Activated naive CD8-positive, alpha-beta T cell treated with anti-CD3 and anti-CD28 coated beads, Interleukin-2, amount 50 U/mL, for 24 hours (primary cell): ENCODE results near the gene FCRL1.
A peak's percentile ranks its signal among the peaks of the same experiment; 100 is the strongest.

Experiments
- ATAC-seq: fragments of 150-1000 bp; cut with Tn5 transposase; one replicate; pipeline ENCODE4 v1.10.0; 2021
- DNase-seq: peaks from one replicate; pipeline ENCODE4 v3.0.0; 2021
- H3K27ac Mint-ChIP-seq: one replicate; pipeline ENCODE4 v1.8.0; 2021; ENCODE audit warnings: mild to moderate bottlenecking, mixed read lengths
- H3K27me3 Mint-ChIP-seq: one replicate; pipeline ENCODE4 v1.8.0; 2021; ENCODE audit warnings: mixed read lengths
- H3K36me3 Mint-ChIP-seq: one replicate; pipeline ENCODE4 v1.8.0; 2021; ENCODE audit warnings: low read depth, mixed read lengths
- H3K4me1 Mint-ChIP-seq: one replicate; pipeline ENCODE4 v1.8.0; 2021; ENCODE audit warnings: mixed read lengths
- H3K4me3 Mint-ChIP-seq: one replicate; pipeline ENCODE4 v1.8.0; 2021; ENCODE audit warnings: mild to moderate bottlenecking, moderate library complexity, mixed read lengths
- H3K9me3 Mint-ChIP-seq: one replicate; pipeline ENCODE4 v1.8.0; 2021; ENCODE audit warnings: mixed read lengths

The FCRL1 gene

GRCh38 chr1:157774412-157774811 lies 45.5 kb downstream of the FCRL1 start:
- Mint-ChIP-seq H3K9me3 (no peaks in the 10 kb centered on the region), H3K27me3 (peaks cover 2% of the 10 kb centered on the region), H3K4me3 (no peak overlapping the region), H3K36me3 (no peaks in the 10 kb centered on the region), H3K27ac (no peak overlapping the region), H3K4me1 (peaks cover 29% of the 10 kb centered on the region)
- DNase-seq (no peak), ATAC-seq (no peak)

DNA sequence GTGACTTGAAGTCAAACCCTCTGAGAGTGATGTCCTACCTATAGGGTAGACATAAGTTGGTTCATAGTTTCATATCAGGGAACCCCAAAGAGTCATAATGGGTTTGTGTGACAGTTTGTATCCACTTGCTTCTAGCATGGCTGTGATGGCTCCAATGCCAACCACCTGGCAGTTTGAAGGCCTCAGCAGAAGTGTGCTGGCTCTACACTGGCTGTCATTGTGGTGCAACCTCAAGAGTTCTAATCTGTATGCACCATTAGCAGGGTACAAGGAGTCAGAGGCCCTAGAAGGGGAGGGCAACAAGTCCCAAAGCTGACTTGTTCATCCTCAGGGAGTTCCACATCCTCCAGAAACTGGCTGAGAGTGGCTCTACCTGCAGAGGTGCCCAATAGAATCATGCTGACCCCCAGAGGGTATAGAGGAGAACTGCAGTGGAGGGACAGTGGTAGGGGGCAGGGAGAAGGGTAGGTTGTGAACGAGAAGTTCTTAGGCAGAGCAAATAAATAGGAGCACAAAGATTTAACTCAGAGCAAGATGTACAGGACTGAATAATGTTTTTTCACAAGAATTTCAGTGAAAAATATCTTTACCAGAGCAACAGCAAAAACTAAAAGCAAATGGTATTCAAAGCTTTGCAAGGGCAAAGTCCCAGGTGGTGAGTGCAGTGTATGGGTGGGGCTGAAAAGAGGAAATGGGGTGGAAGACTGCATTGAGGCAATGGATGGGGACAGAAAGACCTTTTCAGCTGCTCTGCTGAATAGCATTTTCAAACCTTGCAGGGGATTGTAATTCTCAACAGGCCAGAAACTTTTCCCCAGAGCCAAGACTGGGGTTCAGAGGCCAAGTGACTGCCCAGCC lies 46.2 kb downstream of the FCRL1 start:
- peak; percentile 36 for ATAC-seq

GRCh38 chr1:157771661-157772425 lies 48.1 kb downstream of the FCRL1 start:
- Mint-ChIP-seq H3K4me1 (peaks cover 26% of the 10 kb centered on the region), H3K36me3 (no peaks in the 10 kb centered on the region), H3K4me3 (no peak overlapping the region), H3K9me3 (no peaks in the 10 kb centered on the region), H3K27ac (no peak overlapping the region), H3K27me3 (peaks cover 2% of the 10 kb centered on the region)
- ATAC-seq = no peak
- no peak for DNase-seq

More for the DNA sequence above, 46.2 kb downstream of the FCRL1 start:
- H3K27ac Mint-ChIP-seq = peak overlapping the region; percentile 8
- no peak for DNase-seq
- peaks cover 2% of the 10 kb centered on the region for H3K27me3 Mint-ChIP-seq
- H3K4me3 Mint-ChIP-seq = no peak overlapping the region
- H3K4me1 Mint-ChIP-seq = peaks cover 29% of the 10 kb centered on the region
- no peaks in the 10 kb centered on the region for H3K9me3 Mint-ChIP-seq
- no peaks in the 10 kb centered on the region for H3K36me3 Mint-ChIP-seq

DNA sequence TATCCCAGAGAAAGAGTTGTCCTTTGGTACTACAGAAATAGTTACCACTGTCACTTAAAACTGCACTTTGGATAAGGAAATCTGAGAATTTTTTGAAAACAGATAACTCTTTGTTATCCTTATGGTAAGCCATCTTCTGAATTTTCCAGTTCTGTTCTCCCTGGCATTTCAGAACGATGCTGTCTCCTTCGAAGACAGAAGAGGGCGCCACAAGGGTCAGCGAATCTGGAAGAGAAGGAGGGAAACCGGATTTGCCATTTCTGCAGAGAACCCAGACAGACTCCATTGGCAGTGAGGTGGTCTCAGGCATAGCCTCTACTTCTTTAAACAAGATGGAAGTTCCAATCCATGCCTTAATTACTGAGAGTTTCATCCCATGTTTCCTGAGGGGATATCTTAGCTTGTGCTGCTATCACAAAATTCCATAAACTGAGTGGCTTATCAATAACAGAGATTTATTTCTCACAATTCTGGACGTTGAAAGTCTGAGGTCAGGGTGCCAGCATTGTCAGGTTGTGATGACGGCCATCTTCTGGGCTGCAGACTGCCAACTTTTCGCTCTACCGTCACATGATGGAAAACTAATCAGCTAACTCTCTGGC lies 49.4 kb downstream of the FCRL1 start:
- Mint-ChIP-seq H3K9me3 (no peaks in the 10 kb centered on the region), H3K4me1 (peaks cover 22% of the 10 kb centered on the region), H3K4me3 (no peak overlapping the region), H3K27ac (no peak overlapping the region), H3K27me3 (peaks cover 2% of the 10 kb centered on the region), H3K36me3 (no peaks in the 10 kb centered on the region)
- no peak for ATAC-seq
- DNase-seq = no peak

- no peak overlapping the region for H3K27ac Mint-ChIP-seq
- DNase-seq (no peak), ATAC-seq (no peak)
- peaks cover 5% of the 10 kb centered on the region for H3K9me3 Mint-ChIP-seq
- no peaks in the 10 kb centered on the region for H3K36me3 Mint-ChIP-seq
- peaks cover 2% of the 10 kb centered on the region for H3K27me3 Mint-ChIP-seq
- H3K4me3 Mint-ChIP-seq = no peak overlapping the region
- H3K4me1 Mint-ChIP-seq = peaks cover 13% of the 10 kb centered on the region
Measured at GRCh38 chr1:157766792-157767191, 53.1 kb downstream of the FCRL1 start.

DNA sequence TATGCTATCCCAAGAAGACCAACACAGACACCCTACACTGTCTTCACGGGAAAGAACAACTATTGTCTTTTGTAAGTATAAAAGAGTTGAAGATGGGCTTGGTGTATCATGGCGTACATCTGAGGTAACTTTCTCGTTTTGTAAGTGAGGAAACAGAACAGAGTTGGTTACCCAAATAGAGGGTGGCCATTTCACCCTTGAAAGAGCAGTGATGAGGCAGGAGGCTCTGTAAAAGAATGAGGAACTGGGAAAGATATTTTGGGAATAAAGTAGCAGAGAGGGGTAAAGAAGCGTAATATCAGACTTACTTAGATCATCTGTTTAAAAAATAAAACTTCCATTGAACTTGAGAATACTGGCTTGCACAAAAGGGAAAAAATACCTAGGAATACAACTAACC lies 61.9 kb downstream of the FCRL1 start:
- ATAC-seq (no peak), DNase-seq (no peak)
- H3K4me1 Mint-ChIP-seq = peaks cover 2% of the 10 kb centered on the region
- H3K36me3 Mint-ChIP-seq = peaks cover 7% of the 10 kb centered on the region
- no peaks in the 10 kb centered on the region for H3K27me3 Mint-ChIP-seq
- H3K27ac Mint-ChIP-seq = no peak overlapping the region
- H3K9me3 Mint-ChIP-seq = peaks cover 17% of the 10 kb centered on the region
- H3K4me3 Mint-ChIP-seq = no peak overlapping the region

- H3K9me3 Mint-ChIP-seq = peaks cover 2% of the 10 kb centered on the region
- H3K27ac Mint-ChIP-seq = no peak overlapping the region
- no peaks in the 10 kb centered on the region for H3K36me3 Mint-ChIP-seq
- no peak overlapping the region for H3K4me3 Mint-ChIP-seq
- ATAC-seq (no peak), DNase-seq (no peak)
- no peaks in the 10 kb centered on the region for H3K4me1 Mint-ChIP-seq
- H3K27me3 Mint-ChIP-seq = peaks cover 2% of the 10 kb centered on the region
Measured at GRCh38 chr1:157753611-157754010, 66.3 kb downstream of the FCRL1 start.

DNA sequence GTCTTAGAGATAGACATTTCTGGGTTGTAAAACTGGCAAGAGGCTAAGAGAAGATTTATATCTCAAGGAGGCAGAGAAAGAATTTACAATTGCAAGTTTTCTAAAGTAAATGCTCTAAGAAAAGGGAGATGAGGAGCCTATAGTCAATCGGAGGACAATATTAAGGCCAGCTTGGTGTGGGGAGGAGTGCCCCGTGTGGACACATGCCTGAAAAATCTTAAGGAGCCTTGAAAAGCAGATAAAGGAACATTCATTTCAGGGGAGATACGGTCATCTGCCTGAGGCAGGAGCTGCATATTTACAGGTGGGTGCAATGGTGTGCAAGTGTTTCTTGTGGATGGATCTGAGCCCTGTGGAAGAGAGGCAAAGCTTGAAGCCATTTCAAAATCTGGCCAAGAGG lies 68.6 kb downstream of the FCRL1 start:
- ATAC-seq = no peak

DNA sequence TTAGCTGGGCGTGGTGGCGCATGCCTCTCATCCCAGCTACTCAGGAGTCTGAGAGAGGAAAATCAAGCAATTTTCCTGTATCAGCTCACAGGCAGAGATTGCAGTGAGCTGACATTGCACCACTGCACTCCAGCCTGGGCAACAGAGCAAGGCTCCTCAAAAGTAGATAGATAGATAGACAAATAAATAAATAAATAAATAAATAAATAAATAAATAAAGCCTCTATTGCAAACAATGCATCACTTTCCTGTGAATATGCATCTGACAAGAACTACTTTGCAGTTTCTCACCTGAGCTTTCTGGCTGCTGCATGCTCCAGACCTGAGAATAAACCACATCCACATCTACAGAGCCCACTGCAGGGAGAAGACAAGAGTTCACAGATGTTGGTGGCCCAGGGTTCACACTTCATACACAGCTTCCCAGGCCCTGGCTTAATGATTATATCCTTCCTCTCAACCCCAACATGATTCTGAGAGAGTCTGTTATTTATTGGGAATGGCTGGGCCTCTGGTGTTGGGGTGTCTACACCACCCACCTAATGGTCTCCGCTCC lies 71.6 kb downstream of the FCRL1 start:
- DNase-seq (no peak), ATAC-seq (no peak)
- Mint-ChIP-seq H3K36me3 (no peaks in the 10 kb centered on the region), H3K4me3 (no peak overlapping the region), H3K27ac (no peak overlapping the region), H3K27me3 (peaks cover 2% of the 10 kb centered on the region), H3K9me3 (no peaks in the 10 kb centered on the region), H3K4me1 (peaks cover 6% of the 10 kb centered on the region)

More for the DNA sequence above, 68.6 kb downstream of the FCRL1 start:
- peaks cover 2% of the 10 kb centered on the region for H3K27me3 Mint-ChIP-seq
- H3K27ac Mint-ChIP-seq = no peak overlapping the region
- no peaks in the 10 kb centered on the region for H3K36me3 Mint-ChIP-seq
- H3K4me3 Mint-ChIP-seq = no peak overlapping the region
- H3K4me1 Mint-ChIP-seq = peaks cover 6% of the 10 kb centered on the region
- H3K9me3 Mint-ChIP-seq = no peaks in the 10 kb centered on the region
- no peak for DNase-seq
